Measurements from ENCODE around the gene HOXA3.

GRCh38 chr7:27199849-27200760 lies 47.7 kb upstream of the HOXA3 start, which contains the start of gene HOXA13:
- TF ChIP-seq CTCF (IDR thresholded peaks at IDR 0.05 in 2 of 3, conservative IDR thresholded peaks at IDR 0.05 in 1 of 3; ENCODE audit: borderline replicate concordance in 1 of 3, insufficient read depth in 1 of 3, low read depth in 2 of 3, low read length in 2 of 3) (no peak), ZFX (IDR thresholded peaks at IDR 0.05) (0 out of 2 replicates have a peak, but pooled peaks have one; percentile 2), EZH2phosphoT487 (IDR thresholded peaks at IDR 0.05; ENCODE audit: borderline replicate concordance) (no peak), POLR2A (IDR thresholded peaks at IDR 0.05; ENCODE audit: borderline replicate concordance, extremely low read depth, insufficient read depth, insufficient read length) (peak; percentile 34), SIN3A (IDR thresholded peaks at IDR 0.05; ENCODE audit: low read depth) (no peak), JUND (IDR thresholded peaks at IDR 0.05) (no peak), EZH2 (IDR thresholded peaks at IDR 0.05) (no peak), ATF3 (IDR thresholded peaks at IDR 0.05) (no peak)

Measured in HCT116 (cell line).